Kidney (tissue), 14 donors: ENCODE results near the gene ST8SIA1. TPM values are rescaled to one million over a fixed set of nuclear protein-coding genes. Genes with fewer than 3 reads are reported as not detected.

ENCODE experiments used
- DNase-seq, 5 donors: peaks; one replicate each; pipeline ENCODE4 v3.0.0-alpha.2; 2013 to 2020
- FAIRE-seq: peaks from 2 replicates; lab custom pipeline; 2012; peaks lifted over from hg19 to GRCh38; lab: Jason Lieb, UNC
- H3K27ac ChIP-seq, 2 donors: one replicate each; pipeline ENCODE4 v1.7.0; 2013; ENCODE audit warnings: low read depth in 2 of 2, low read length in 2 of 2, inconsistent platforms in 1 of 2
- H3K27me3 ChIP-seq: one replicate; pipeline ENCODE4 v1.7.1; 2013; ENCODE audit warnings: low read length, inconsistent platforms; ENCODE audit not compliant: control insufficient read depth, insufficient read depth
- H3K36me3 ChIP-seq, 3 donors: one replicate each; pipeline versions ENCODE4 v1.7.0 to v1.7.1; 2013; ENCODE audit warnings: low read length in 3 of 3, control low read depth in 1 of 3, inconsistent platforms in 1 of 3; ENCODE audit not compliant: insufficient read depth in 3 of 3, control insufficient read depth in 2 of 3
- H3K4me1 ChIP-seq, 3 donors: one replicate each; pipeline versions ENCODE4 v1.7.0 to v1.7.1; 2013; ENCODE audit warnings: low read length in 3 of 3, inconsistent platforms in 1 of 3, low read depth in 1 of 3; ENCODE audit not compliant: control insufficient read depth in 2 of 3, insufficient read depth in 2 of 3
- H3K4me3 ChIP-seq, 3 donors: one replicate each; pipeline versions ENCODE4 v1.7.0 to v1.8.1; 2013; ENCODE audit warnings: low read length in 3 of 3, control low read depth in 1 of 3, inconsistent platforms in 1 of 3
- H3K9ac ChIP-seq, 3 donors: one replicate each; pipeline versions ENCODE4 v1.7.0 to v1.7.1; 2013; ENCODE audit warnings: low read length in 3 of 3, control low read depth in 1 of 3, inconsistent platforms in 1 of 3
- H3K9me3 ChIP-seq, 3 donors: one replicate each; pipeline versions ENCODE4 v1.7.0 to v1.7.1; 2013; ENCODE audit warnings: low read length in 3 of 3, control low read depth in 1 of 3, inconsistent platforms in 1 of 3; ENCODE audit not compliant: control insufficient read depth in 2 of 3, insufficient read depth in 1 of 3
- intact Hi-C: fragments of 100-400 bp; cut with DNase I; formaldehyde crosslinking; loops from one replicate; pipeline ENCODE4 v1.11.1; 2022
- polyA plus RNA-seq: library from polyadenylated mRNA; stranded (reverse); fragments of 350-450 nt; fragmentation: Illumina TruSeq; extraction: RNeasy Lipid Tissue Mini Kit (QIAGEN cat#74804); gene quantifications from one replicate; pipeline ENCODE4 v1.2.3, GENCODE V29; 2014; ENCODE audit warnings: low read depth, low replicate concordance; ENCODE audit not compliant: insufficient read depth
- total RNA-seq: library from RNA; stranded (reverse); fragmentation: NEBNext Ultra II Directional; extraction: Animal tissue kit (Norgen Biotek cat#: 25700); gene quantifications from one replicate; pipeline ENCODE4 v1.2.1, GENCODE V29; 2021
- TF ChIP-seq, protein P1 (sequence below): IDR thresholded peaks from 3 replicates; pipeline ENCODE4 v1.5.1; 2012; ENCODE audit warnings: mild to moderate bottlenecking, moderate library complexity, borderline replicate concordance; ENCODE audit not compliant: insufficient read depth; ENCODE audit errors: extremely low read depth
- donor health status: control.
- donor health status: control.
- donor health status: control.
- donor health status: control.
- donor health status: control.
- donor health status: DM: yes; HTN: yes; CAD: no.
- donor health status: Normal renal cell carcinoma (clear cell type).

ST8SIA1 gene
- total and polyA plus RNA-seq, 2 donors from 2014 or later: 2.8 to 4.7 TPM

DNA sequence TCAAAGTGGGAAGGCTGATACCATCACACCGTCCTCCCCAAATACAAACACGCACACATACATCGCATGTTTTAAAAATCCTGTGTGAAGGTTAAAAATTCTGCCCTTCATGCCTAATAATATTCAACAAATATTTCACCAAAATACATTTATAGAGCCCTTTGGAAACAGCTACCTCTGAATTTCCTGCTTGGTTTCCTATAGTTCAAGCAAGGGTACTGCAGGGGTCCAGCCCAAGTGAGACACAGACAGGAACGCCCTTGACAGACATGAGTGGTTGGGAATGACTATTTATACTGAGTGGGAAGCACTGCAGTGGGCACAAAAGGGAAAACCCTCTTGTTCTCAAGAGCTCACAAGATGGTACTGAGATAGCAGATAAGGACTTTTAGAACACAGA lies 51.0 kb downstream of the ST8SIA1 start:
- FAIRE-seq (no peak), DNase-seq (no peak)
- Histone ChIP-seq H3K4me3 (no peak overlapping the region), H3K27me3 (no peaks in the 10 kb centered on the region), H3K36me3 (no peaks in the 10 kb centered on the region), H3K9me3 (no peaks in the 10 kb centered on the region), H3K9ac (no peak overlapping the region), H3K27ac (peak overlapping the region; percentile 26 to 28), H3K4me1 (no peaks in the 10 kb centered on the region)
- TF ChIP-seq, protein P1, sequence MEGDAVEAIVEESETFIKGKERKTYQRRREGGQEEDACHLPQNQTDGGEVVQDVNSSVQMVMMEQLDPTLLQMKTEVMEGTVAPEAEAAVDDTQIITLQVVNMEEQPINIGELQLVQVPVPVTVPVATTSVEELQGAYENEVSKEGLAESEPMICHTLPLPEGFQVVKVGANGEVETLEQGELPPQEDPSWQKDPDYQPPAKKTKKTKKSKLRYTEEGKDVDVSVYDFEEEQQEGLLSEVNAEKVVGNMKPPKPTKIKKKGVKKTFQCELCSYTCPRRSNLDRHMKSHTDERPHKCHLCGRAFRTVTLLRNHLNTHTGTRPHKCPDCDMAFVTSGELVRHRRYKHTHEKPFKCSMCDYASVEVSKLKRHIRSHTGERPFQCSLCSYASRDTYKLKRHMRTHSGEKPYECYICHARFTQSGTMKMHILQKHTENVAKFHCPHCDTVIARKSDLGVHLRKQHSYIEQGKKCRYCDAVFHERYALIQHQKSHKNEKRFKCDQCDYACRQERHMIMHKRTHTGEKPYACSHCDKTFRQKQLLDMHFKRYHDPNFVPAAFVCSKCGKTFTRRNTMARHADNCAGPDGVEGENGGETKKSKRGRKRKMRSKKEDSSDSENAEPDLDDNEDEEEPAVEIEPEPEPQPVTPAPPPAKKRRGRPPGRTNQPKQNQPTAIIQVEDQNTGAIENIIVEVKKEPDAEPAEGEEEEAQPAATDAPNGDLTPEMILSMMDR: no peak
- intact Hi-C loops: no loop called here

DNA sequence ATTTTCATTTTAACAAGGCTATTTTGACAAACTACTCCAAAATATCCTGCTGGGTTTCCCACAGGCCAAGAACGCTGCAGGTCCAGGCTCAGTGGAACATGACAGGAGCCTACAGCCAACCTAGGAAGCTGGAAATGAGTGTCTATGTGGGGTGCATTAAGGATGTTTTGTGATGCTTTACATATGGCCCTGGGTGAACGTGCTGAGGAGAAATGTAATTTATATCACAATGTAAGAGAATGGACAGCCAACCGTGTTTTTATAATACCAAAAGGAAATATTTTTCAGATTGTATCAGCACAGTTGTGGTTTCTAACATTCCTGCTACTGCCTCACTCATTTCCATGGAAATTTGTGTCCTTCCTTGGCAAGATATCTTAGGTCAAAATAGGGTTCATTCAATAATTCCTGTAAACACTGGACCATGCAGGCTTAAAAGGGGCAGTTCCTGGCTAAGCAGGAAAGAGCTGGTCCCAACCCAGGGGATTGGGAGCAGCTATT lies 51.5 kb downstream of the ST8SIA1 start:
- Histone ChIP-seq H3K9me3 (no peaks in the 10 kb centered on the region), H3K4me3 (no peak overlapping the region), H3K36me3 (no peaks in the 10 kb centered on the region), H3K27ac (peak overlapping the region; percentile 26 to 28), H3K27me3 (no peaks in the 10 kb centered on the region), H3K9ac (no peak overlapping the region), H3K4me1 (no peaks in the 10 kb centered on the region)
- intact Hi-C loops: no loop called here
- FAIRE-seq (no peak), DNase-seq (peak in 2 of 5 donors; percentile 22 to 65)
- TF ChIP-seq, protein P1: no peak

DNA sequence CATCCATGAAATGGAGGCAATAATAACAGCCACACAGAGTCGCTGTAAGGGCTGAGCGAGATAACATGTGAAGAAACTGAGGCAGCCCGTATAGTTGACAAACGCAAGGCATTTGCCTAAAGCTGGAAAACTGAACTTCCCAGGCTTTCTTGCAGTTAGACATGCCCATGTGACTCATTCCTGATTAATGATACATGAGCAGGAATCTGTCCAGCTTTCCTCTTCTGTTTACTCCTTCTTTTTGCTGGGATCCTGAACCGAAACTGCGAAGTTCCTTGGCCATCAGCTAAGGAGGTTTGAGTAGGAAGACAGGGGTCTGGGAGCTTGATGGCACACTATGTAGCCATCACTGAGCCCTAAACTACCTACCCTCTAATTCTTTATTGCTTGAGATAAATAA lies 52.2 kb downstream of the ST8SIA1 start:
- FAIRE-seq (no peak), DNase-seq (peak in 1 of 5 donors; percentile 35)
- H3K9me3 ChIP-seq: no peaks in the 10 kb centered on the region
- H3K36me3 ChIP-seq: no peaks in the 10 kb centered on the region
- H3K4me3 ChIP-seq: peak overlapping the region in 1 of 3 donors; percentile 35
- peak overlapping the region; percentile 25 to 74 for H3K27ac ChIP-seq
- no peaks in the 10 kb centered on the region for H3K27me3 ChIP-seq
- no peaks in the 10 kb centered on the region for H3K4me1 ChIP-seq
- intact Hi-C loops: no loop called here
- H3K9ac ChIP-seq: no peak overlapping the region
- TF ChIP-seq, protein P1: no peak

DNA sequence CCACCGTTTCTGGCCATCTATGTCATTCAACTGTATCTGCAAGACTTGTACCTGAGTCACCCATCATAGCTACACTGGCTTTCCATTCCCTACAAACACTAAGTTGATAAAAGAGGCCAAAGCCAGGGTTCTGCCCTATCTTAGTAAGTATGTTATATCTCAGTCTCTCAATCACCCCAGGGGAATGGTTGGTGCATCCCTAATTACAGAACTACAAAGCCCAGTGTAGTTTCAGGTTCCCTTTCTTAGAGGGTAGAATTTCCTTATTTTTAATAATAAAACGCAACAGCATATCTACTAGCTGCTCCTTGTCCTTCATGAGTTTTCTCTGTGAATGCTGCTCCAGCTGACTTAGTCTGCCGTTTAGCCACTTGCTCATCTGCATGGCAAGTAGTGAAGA lies 57.6 kb downstream of the ST8SIA1 start:
- H3K36me3 ChIP-seq: no peaks in the 10 kb centered on the region
- no peak overlapping the region for H3K4me3 ChIP-seq
- FAIRE-seq (no peak), DNase-seq (no peak)
- intact Hi-C loops: no loop called here
- no peaks in the 10 kb centered on the region for H3K27me3 ChIP-seq
- H3K27ac ChIP-seq: no peak overlapping the region
- H3K4me1 ChIP-seq: no peaks in the 10 kb centered on the region
- TF ChIP-seq, protein P1: no peak
- H3K9me3 ChIP-seq: no peaks in the 10 kb centered on the region
- H3K9ac ChIP-seq: no peak overlapping the region
